ENCODE results near the gene DCBLD2. TPM values are rescaled to one million over a fixed set of nuclear protein-coding genes. Genes with fewer than 3 reads are reported as not detected.
"Not testable (repeated sequence)": the region's sequence is repeated elsewhere in the genome, so short reads cannot be mapped to it uniquely, and the experiment has no call there.

DCBLD2 gene
- total and polyA plus RNA-seq, 2 of the 13 experiments (the other 11 are each of a cell fraction or from before 2014, with no cell fraction given), result 43.8 to 56.9 TPM

DNA sequence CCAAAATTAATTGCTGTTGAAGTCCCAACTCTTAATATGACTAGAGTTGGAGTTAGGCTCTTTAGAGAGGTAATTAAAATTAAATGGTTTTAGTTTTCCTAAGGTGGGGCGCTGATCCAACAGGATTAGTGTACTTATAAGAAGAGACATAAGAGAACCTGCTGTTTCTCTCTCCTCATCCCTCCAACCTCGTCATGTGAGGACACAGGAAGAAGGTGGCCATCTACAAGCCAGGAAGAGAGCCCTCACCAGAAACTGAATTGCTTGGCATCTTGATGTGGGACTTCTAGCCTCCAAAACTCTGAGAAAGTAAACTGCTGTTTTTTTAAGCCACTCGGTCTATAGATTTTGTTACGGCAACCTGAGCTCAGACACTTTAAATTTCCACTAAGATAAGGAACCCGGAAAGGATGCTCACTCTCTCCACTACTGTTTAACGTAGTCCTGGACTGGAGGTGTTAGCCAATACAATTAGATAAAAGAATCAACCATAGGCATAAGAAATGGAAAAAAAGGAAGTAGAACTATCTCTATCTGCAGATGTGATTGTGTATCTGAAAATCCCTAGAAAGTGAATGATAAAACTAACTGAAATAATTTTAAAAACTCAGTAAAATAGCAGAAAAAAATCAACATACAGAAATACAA lies 26.8 kb downstream of the DCBLD2 start:
- peaks cover 17% of the 10 kb centered on the region for H3K4me1 ChIP-seq (ENCODE audit: insufficient read depth, low read length)
- no peak overlapping the region for H3K27ac ChIP-seq (ENCODE audit: extremely low read length, insufficient read depth, low read length)
- no peaks in the 10 kb centered on the region for H3K27me3 ChIP-seq (ENCODE audit: control insufficient read depth in 1 of 2, insufficient read depth in 2 of 2, low read length in 2 of 2)
- no peaks in the 10 kb centered on the region for H4K20me1 ChIP-seq (ENCODE audit: insufficient read depth, low read length)
- H3K36me3 ChIP-seq (replicated peaks in 1 of 2; ENCODE audit: control insufficient read depth in 1 of 2, insufficient read depth in 2 of 2, low read length in 2 of 2), result peaks cover 0 to 19% of the 10 kb centered on the region in 2 experiments; a peak in 4 of 5 replicates
- BruUV-seq (replicated peaks), result no TSS peak
- no peak overlapping the region for H2AFZ ChIP-seq (ENCODE audit: low read length)
- no peak overlapping the region for H3K9ac ChIP-seq (ENCODE audit: insufficient read depth, low read depth, low read length)
- H3K4me3 ChIP-seq (replicated peaks in 1 of 3; ENCODE audit: insufficient read depth in 1 of 3, low read depth in 2 of 3, low read length in 3 of 3), result no peak overlapping the region
- H3K9me3 ChIP-seq (ENCODE audit: low read length), result no peaks in the 10 kb centered on the region
- CTCF ChIA-PET (ENCODE audit: low intra/inter-chr PET ratio, low total read pairs), result no interaction called here
- intact Hi-C loops (cut with micrococcal nuclease; ENCODE audit: unreplicated experiment), result no loop called here
- TF ChIP-seq CEBPB (IDR thresholded peaks at IDR 0.05; ENCODE audit: borderline replicate concordance, low read depth, low read length), result no peak
- TF ChIP-seq CENPT (CRISPR knock-in tag; IDR thresholded peaks at IDR 0.05; ENCODE audit: low read depth), result no peak
- TF ChIP-seq SKI (IDR thresholded peaks at IDR 0.05; ENCODE audit: partially characterized antibody), result no peak
- no peak for TF ChIP-seq PREB (CRISPR knock-in tag; IDR thresholded peaks at IDR 0.05)
- no peak for TF ChIP-seq JDP2 (CRISPR knock-in tag; IDR thresholded peaks at IDR 0.05; ENCODE audit: borderline replicate concordance)
- in situ Hi-C loops (cut with HindIII; ENCODE audit: extremely low pct_ligation_motif_present, low pct_unique_long_range_greater_than_20kb), result no loop called here
- H3K79me2 ChIP-seq (ENCODE audit: insufficient read depth, low read length), result peaks cover 6% of the 10 kb centered on the region
- ATAC-seq (no peak), FAIRE-seq (no peak), DNase-seq (ENCODE audit: low spot score) (no peak)
- no peak overlapping the region for H3K4me2 ChIP-seq (ENCODE audit: low read depth, low read length)
- 87% methylated on average over 6 of the region's 6 CpGs for WGBS (ENCODE audit: low lambda C conversion rate)
- POLR2A ChIA-PET, result no interaction called here

- no peak for TF ChIP-seq RFX5 (IDR thresholded peaks at IDR 0.05; ENCODE audit: low read depth, low read length)
- no peak for TF ChIP-seq ZNF720 (CRISPR knock-in tag; IDR thresholded peaks at IDR 0.05)
- no peak for TF ChIP-seq NFE2L2 (IDR thresholded peaks at IDR 0.05; ENCODE audit: low read length)
- TF ChIP-seq CHCHD3 (CRISPR knock-in tag; IDR thresholded peaks at IDR 0.05), result no peak
- DNase-seq (ENCODE audit: low spot score) (no peak), FAIRE-seq (no peak), ATAC-seq (no peak)
- WGBS (ENCODE audit: low lambda C conversion rate), result 98% methylated on average over 3 of the region's 3 CpGs
- Histone ChIP-seq H3K9ac (ENCODE audit: insufficient read depth, low read depth, low read length) (no peak overlapping the region), H3K36me3 (replicated peaks in 1 of 2; ENCODE audit: control insufficient read depth in 1 of 2, insufficient read depth in 2 of 2, low read length in 2 of 2) (peaks cover 0 to 12% of the 10 kb centered on the region in 2 experiments; a peak in 2 of 5 replicates), H3K4me2 (ENCODE audit: low read depth, low read length) (no peak overlapping the region), H2AFZ (ENCODE audit: low read length) (no peak overlapping the region), H3K79me2 (ENCODE audit: insufficient read depth, low read length) (peaks cover 3% of the 10 kb centered on the region), H3K4me1 (ENCODE audit: insufficient read depth, low read length) (no peaks in the 10 kb centered on the region), H3K27me3 (ENCODE audit: control insufficient read depth in 1 of 2, insufficient read depth in 2 of 2, low read length in 2 of 2) (no peaks in the 10 kb centered on the region), H3K4me3 (replicated peaks in 1 of 3; ENCODE audit: insufficient read depth in 1 of 3, low read depth in 2 of 3, low read length in 3 of 3) (no peak overlapping the region), H4K20me1 (ENCODE audit: insufficient read depth, low read length) (no peaks in the 10 kb centered on the region), H3K27ac (ENCODE audit: extremely low read length, insufficient read depth, low read length) (no peak overlapping the region), H3K9me3 (ENCODE audit: low read length) (no peaks in the 10 kb centered on the region)
- ChIA-PET CTCF (ENCODE audit: low intra/inter-chr PET ratio, low total read pairs) (no interaction called here), POLR2A (no interaction called here)
- intact Hi-C loops (cut with micrococcal nuclease; ENCODE audit: unreplicated experiment), result no loop called here
- BruUV-seq (replicated peaks), result no TSS peak
- in situ Hi-C loops (cut with HindIII; ENCODE audit: extremely low pct_ligation_motif_present, low pct_unique_long_range_greater_than_20kb), result no loop called here
These were observed 32.1 kb downstream of the DCBLD2 start for GRCh38 chr3:98869391-98869790.

DNA sequence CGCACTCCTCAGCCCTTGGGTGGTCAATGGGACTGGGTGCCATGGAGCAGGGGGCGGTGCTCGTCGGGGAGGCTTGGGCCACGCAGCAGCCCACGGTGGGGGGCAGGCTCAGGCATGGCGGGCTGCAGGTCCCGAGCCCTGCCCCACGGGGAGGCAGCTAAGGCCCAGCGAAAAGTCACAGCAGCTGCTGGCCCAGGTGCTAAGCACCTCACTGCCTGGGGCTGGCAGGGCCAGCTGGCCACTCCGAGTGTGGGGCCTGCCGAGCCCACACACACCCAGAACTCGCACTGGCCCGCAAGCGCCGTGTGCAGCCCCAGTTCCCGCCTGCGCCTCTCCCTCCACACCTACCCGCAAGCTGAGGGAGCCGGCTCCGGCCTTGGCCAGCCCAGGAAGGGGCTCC lies 43.5 kb downstream of the DCBLD2 start:
- not testable (repeated sequence) for FAIRE-seq; H3K27ac ChIP-seq (ENCODE audit: extremely low read length, insufficient read depth, low read length)

More for the DNA sequence above, 43.5 kb downstream of the DCBLD2 start:
- H2AFZ ChIP-seq (ENCODE audit: low read length); intact Hi-C loops (cut with micrococcal nuclease; ENCODE audit: unreplicated experiment); H3K79me2 ChIP-seq (ENCODE audit: insufficient read depth, low read length); H3K27me3 ChIP-seq (ENCODE audit: control insufficient read depth in 1 of 2, insufficient read depth in 2 of 2, low read length in 2 of 2); in situ Hi-C loops (cut with HindIII; ENCODE audit: extremely low pct_ligation_motif_present, low pct_unique_long_range_greater_than_20kb); H4K20me1 ChIP-seq (ENCODE audit: insufficient read depth, low read length); CTCF ChIA-PET (ENCODE audit: low intra/inter-chr PET ratio, low total read pairs); H3K9ac ChIP-seq (ENCODE audit: insufficient read depth, low read depth, low read length); H3K36me3 ChIP-seq (replicated peaks in 1 of 2; ENCODE audit: control insufficient read depth in 1 of 2, insufficient read depth in 2 of 2, low read length in 2 of 2); H3K4me3 ChIP-seq (replicated peaks in 1 of 3; ENCODE audit: insufficient read depth in 1 of 3, low read depth in 2 of 3, low read length in 3 of 3); BruUV-seq (replicated peaks); DNase-seq (ENCODE audit: low spot score); ATAC-seq; H3K4me1 ChIP-seq (ENCODE audit: insufficient read depth, low read length); H3K9me3 ChIP-seq (ENCODE audit: low read length); H3K4me2 ChIP-seq (ENCODE audit: low read depth, low read length); POLR2A ChIA-PET: not testable (repeated sequence)
- WGBS (ENCODE audit: low lambda C conversion rate), result 94% methylated on average over 11 of the region's 21 CpGs

Measured in HepG2 (cell line).